OCI-LY3 (cell line): Measurements from ENCODE around the gene PSME3.
A peak's percentile ranks its signal among the peaks of the same experiment; 100 is the strongest.

Source experiments
- CTCF ChIP-seq: fragments of 200-600, 300-600 bp; sonication (generic); IDR thresholded peaks from 2 replicates; pipeline ENCODE4 v1.5.1; 2014; ENCODE audit warnings: antibody characterized with exemption, low read length, low read depth
- EZH2phosphoT487 ChIP-seq: fragments of 200-600 bp; shearing (Covaris generic); IDR thresholded peaks from 2 replicates; pipeline ENCODE4 v1.6.1; 2018; ENCODE audit warnings: antibody characterized with exemption, mixed run types, low read depth

- TF ChIP-seq CTCF, result peak; percentile 81
- no peak for TF ChIP-seq EZH2phosphoT487
These were observed 13.2 kb upstream of the PSME3 start for GRCh38 chr17:42819939-42820535.
